Effector CD8-positive, alpha-beta T cell (primary cell): Measurements from ENCODE around the gene IL1RL2.

Experiments used
- DNase-seq: peaks from one replicate; lab custom pipeline; 2025; lab: John Stamatoyannopoulos, UW

Gene IL1RL2

GRCh38 chr2:102238778-102239177 is 52.0 kb downstream of the IL1RL2 start:
- DNase-seq, result no peak

- no peak for DNase-seq
These were observed 52.5 kb downstream of the IL1RL2 start for GRCh38 chr2:102239344-102239743.

DNA sequence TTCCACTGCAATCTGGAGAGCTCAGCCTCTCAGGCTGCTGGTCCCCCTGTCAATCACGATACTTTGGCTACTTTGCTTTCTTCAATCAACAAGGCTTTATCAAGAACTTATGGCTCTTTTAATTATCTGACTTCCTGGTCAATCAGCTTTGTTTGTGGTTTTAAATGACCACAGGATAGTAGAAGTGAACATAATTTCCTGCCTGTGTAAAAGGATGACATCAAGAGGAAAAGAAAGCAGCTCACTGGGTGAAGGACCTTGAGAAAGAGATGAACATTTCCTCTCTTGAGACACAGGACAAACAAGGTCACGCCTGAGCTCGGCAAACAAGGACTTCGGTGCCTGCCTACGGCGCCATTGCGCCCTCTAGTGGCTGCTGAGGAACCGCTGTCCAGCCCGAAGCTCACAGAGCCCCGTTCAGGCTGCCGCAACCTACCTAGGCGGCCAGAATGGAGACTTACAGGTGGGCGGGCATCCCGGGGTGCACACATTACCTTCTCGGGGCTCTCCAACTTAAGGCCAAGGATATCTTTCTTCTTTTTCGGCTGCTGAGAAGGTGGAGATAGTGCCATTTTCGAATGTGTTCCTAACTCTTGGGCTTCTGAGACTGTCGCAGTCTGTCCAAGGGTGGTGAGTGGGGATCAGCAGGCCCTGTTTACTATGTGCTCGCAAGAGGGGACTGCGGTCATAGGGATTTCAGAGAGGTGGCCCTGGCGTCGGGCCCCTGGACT is 54.0 kb downstream of the IL1RL2 start:
- DNase-seq, result peak; percentile 61

DNA sequence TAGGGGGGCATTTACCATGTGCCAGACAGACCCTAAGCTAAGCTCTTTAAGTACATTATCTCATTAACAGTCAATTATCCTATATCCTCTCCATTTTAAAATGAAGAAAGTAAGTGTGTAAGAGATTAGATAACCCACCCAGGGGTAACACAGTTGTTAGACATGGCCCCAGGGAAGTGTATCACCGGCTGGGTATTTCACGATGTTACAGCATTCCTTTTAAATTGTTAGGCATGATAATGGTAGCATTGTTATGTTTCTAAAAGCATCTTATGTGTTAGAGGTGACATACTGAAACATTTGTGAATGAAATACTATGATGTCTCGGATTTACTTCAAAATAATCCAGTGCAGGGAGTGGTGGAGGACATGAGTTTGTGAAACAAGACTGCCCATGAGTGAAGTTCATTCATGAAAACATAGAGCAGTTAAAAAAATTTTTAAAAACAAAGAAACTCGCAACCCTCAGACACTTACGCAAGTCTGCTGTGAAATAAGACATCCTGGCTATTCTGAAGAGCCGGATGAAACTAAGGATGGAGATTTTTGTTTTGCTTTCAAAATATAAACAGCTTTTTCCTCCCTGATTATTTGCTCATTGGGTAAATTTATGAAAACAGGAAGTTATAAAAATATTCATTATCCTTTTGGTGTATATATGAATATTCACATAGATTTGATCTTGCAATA is 54.9 kb downstream of the IL1RL2 start:
- no peak for DNase-seq

DNA sequence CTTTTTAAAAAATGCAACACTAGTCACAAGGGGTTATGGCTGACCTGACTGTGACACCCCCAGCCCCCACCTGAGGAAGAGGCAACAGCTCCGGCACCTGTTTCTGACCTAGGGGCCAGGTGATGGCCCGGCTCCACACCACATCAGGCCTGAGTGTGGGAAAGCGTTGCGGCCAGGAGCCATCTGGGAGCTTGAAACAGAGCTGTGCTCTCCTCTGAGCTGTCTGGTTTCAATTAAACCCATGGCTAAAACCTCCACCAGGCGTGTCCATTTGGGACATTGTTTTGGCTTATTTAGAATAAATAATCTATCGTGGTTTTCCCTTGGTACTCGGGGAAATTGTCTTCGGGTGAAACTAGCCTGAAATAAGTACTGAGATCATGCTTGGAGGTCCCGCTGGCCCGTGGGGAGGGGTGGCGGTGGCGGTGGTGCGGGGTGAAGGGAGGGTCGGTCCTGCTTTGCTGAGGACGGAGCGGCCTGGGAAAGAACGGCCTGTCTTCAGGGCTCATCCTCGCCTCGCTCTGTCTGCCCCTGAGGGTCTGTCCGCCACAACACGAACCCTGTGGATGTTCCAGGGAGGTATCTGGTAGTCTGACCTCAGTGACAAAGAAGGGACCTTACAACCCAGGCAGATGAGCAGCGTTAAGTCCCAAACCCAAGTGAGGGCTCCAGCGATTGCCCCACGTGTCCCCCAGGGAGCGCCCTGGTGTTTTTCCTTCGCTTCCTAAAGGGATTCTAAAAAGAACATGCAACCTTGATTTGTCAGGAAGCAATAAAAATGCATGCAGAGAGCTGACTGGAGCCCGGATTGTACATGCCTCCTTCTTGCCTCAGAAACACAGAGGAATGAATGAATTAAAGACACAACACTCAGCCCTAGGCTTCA is 58.7 kb downstream of the IL1RL2 start:
- no peak for DNase-seq

DNA sequence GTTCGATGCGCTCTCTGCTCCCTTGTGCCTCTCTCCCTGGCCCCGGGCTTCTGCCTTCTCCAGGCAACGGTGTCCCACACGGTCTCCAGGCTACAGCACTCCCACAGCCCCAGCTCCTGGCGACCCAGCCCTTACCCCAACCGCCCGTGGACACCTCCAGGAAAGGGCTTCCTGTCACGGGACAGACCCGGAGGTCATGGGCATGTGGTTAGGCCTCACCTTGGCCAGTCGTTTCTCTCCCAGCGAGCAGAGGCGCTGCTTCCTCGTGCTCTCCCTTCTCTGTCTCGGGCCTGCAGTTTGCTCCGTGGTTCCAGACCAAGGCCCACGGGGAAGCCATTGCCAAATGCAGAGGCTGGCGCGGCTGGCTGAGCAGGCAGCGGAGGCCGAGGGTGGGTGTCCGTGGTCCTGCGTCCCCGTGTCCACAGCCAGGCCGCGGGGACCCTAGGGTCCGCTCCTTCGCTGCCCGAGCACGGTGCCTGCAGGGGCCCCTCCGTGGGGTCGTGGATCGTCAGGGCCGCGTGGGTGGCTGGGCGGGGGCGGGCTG is 63.5 kb downstream of the IL1RL2 start:
- no peak for DNase-seq

GRCh38 chr2:102251042-102251848 is 64.4 kb downstream of the IL1RL2 start:
- peak; percentile 48 for DNase-seq

DNA sequence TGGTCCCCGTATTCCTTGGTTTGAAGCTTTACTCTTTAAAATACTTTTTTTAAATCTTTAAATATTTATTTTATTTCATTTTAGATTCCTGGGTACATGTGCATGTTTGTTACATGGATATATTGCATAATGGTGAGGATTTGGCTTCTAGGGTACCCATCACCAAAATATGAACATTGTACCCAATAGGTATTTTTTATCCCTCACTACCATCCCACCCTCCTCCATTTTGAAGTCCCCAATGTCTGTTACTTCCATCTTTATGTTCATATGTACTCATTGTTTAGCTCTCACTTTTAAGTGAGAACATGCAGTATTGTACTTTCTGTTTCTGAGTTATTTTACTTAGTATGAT is 65.0 kb downstream of the IL1RL2 start:
- DNase-seq, result no peak

DNA sequence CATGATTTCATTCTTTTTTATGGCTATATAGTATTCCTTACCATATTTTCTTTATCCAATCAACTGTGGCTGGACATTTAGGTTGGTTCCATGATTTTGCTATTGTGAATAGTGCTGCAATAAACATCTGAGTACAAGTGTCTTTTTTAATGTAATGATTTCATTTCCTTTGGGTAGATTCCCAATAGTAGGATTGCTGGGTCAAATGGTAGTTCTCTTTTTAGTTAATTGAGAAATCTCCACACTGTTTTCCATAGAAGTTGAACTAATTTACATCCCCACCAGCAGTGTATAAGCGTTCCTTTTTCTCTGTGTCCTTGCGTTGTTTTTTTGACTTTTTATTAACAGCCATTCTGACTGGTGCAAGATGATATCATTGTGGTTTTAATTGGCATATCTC is 65.4 kb downstream of the IL1RL2 start:
- DNase-seq, result no peak

DNA sequence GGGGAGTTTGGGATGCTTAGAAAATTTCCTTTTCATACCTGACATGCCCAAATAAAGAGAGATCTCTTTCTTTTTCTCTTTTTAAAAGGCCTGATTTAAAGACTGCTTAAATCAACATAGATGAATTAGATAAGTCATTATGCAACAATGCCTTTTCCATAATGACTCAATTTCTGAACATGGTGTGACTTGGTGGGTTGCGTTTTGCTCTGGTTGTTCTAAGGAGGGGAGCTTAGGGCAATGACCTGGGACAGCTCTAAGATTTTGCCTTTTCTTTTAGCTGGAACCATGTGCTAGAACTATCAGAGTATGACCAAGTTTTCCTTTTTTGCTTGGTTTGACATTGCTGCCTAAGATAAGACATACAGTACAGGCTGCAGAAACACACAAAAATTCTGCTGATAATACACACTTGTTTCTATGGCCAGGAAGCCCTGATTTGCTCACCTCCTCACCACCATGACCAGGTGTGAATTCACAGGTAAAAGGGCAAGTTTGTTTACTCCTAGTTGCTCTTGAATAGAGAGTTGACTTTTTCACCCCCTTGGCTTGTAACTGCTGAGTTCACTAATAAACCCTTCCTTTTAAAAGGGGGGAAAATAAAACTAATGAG is 66.4 kb downstream of the IL1RL2 start:
- no peak for DNase-seq

- DNase-seq, result no peak
These were observed 66.9 kb downstream of the IL1RL2 start for GRCh38 chr2:102253753-102254150.

- DNase-seq, result no peak
These were observed 69.5 kb downstream of the IL1RL2 start for GRCh38 chr2:102256276-102256675.

DNA sequence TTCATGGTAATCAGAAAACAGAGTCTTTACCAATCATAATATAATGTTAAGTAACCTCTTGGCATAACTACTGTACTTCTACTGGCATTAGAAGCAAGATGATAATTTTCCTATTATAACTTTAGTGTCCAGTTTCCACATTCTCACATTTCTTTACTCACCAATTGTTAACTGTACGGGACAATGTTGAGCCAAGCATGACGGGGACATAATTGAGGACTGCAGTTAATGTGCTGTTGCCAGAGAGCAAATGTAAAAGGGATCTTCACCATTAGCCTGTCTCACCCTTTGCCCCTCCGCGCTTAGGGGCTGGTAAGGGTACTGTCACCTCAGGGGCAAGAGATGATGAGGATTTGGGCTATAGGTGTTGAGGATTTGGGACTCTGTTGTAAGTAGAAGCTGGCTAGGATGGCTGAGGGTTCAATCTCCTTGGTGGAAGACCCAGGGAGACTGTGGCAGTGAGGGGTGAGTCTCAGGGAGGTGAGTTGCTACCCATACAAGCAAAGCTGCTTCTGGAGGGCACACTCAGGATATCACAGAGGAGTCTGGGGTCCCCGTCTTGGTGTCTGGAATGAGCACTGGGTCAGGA is 70.1 kb downstream of the IL1RL2 start:
- DNase-seq, result no peak

- DNase-seq, result no peak
These were observed 71.2 kb downstream of the IL1RL2 start for GRCh38 chr2:102258025-102258385.

DNA sequence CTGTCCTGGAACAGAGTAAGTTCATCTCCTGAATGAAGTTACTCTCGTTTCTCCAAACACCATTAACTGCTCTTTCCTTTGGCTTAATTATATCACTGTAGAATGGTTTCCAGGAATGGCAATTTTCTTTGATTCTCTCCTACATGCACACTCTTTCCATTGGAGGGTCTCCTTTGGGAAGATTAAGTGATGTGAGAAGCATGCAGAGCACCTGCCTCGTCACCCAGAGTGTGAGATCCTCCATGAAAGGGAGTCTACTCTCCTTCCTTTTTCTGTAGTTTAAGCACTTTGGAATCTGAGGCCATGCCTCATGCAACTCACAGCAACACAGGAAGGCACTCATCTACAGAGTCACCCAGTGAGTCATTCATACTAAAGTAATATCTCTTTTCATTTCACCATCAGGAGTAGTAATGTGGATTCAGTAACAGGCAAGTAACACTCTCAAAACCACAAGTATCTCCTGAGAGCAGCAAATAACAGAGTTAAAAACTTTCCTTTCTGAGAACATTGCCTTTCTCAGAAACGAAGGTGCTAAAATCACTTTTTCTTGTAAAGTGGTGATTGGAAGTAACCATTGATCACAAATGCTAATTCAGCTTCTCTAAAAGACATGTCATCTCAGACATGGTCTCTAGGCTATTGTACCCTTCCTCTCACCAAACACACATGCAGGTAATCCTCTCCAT is 71.7 kb downstream of the IL1RL2 start:
- DNase-seq, result no peak

DNA sequence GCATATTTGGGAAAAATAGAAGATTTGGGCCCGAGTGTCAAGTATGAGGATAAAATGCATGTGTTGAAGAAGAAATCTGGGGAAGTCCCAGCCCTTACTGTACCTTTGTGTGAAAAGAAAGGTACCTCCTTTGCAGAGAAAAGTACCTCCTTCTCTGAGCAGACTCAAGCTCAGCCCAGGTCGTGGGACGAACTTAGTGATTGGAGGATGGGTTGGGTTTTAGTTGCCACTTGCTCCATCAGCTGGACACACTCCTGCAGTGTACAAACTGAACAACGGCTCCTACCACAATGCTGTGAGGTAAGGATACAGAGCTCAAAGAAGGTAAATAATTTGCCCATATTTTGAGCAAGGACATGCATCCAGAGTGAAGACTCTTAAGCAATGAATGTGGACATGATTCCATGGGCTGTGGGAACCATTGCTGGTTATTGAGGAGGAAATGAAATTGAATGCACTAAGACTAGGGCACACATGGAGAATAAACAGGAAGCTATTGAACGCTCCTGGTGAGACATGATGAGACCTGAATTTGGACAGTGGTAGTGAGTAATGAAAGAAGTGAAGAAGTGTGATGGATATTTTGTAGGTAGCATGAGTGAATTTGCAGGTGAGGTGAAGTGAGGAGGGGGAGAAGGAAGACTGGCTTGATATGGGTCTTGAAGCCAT is 74.8 kb downstream of the IL1RL2 start:
- DNase-seq, result no peak

DNA sequence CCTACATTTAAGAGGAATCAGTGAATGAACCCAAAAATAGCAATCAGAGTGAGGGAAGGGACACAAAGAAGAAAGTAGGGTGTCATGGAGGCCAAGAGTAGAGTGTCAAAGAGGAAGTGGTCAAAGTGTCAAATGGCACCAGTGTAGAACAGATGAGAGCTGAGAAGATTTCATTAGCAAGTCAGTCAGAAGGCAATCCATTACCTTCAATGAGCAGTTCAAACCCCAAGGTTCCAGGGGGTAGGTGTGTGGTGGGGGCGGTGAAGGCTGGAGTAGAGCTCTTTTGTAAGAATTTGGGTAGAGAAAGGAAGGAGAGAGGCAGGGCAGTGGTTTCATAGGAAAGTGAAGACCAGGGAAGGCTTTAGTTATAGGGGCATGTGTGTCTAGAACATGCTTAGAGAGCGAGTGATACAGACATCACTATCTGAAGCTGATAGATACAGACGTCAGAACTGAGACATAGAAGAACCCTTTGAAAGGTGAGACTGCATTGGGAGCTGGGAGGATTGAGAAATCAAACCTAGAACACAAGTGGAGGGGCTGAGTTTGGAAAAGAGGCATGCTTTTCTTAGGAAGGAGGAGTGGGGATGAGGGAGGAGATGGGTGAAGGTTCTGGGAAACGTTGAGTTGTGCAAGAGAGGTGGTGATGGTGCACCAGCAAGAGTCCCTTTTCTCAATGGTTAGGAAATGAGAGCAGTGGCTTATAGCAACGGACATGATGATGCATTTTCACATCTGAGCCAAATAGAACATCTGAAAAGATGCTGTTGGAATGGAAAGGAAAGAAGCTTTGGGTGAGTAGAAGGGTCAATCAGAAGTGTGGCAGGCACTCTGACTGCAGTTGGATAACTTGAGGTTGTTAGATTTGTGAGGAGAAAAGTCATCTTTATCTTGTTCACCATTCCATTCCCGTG is 75.7 kb downstream of the IL1RL2 start:
- no peak for DNase-seq

- DNase-seq, result no peak
These were observed 78.1 kb downstream of the IL1RL2 start for GRCh38 chr2:102264952-102265351.

GRCh38 chr2:102266204-102266603 is 79.4 kb downstream of the IL1RL2 start:
- DNase-seq, result no peak
